HG02571 (cell line): ENCODE data around the gene NDUFS7.

Experiments
- ATAC-seq: cut with Tn5 transposase; IDR thresholded peaks from one replicate; pipeline ENCODE4 v1.9.1; 2021; ENCODE audit warnings: mild to moderate bottlenecking, moderate library complexity; ENCODE audit not compliant: unreplicated experiment

NDUFS7 gene

GRCh38 chr19:1399745-1400144 lies 16.0 kb downstream of the NDUFS7 start:
- no peak for ATAC-seq

- no peak for ATAC-seq
Observed at GRCh38 chr19:1400281-1401137, 16.8 kb downstream of the NDUFS7 start.

- no peak for ATAC-seq
Observed at GRCh38 chr19:1401138-1401888, 17.6 kb downstream of the NDUFS7 start, which contains the start of gene GAMT. Gene GAMT, minus strand, starts transcription at chr19:1401542. Its CDS starts 66 bp downstream, at chr19:1401476.

- no peak for ATAC-seq
Observed at GRCh38 chr19:1401889-1402217, 18.1 kb downstream of the NDUFS7 start.

GRCh38 chr19:1402411-1403070 lies 18.8 kb downstream of the NDUFS7 start:
- no peak for ATAC-seq

- ATAC-seq = peak; percentile 72
Observed at GRCh38 chr19:1406774-1407527, 23.2 kb downstream of the NDUFS7 start.

- ATAC-seq = peak; percentile 22
Observed at GRCh38 chr19:1407528-1408299, 24.0 kb downstream of the NDUFS7 start, which contains the start of gene DAZAP1. Gene DAZAP1, plus strand, starts transcription at chr19:1407586. Its CDS starts 188 bp downstream, at chr19:1407774.

GRCh38 chr19:1408300-1409203 lies 24.8 kb downstream of the NDUFS7 start:
- no peak for ATAC-seq

GRCh38 chr19:1409204-1410005 lies 25.7 kb downstream of the NDUFS7 start:
- ATAC-seq = no peak

- ATAC-seq = no peak
Observed at GRCh38 chr19:1410136-1410786, 26.6 kb downstream of the NDUFS7 start.

GRCh38 chr19:1410789-1411188 lies 27.1 kb downstream of the NDUFS7 start:
- ATAC-seq = no peak

- no peak for ATAC-seq
Observed at GRCh38 chr19:1411255-1412191, 27.8 kb downstream of the NDUFS7 start.

GRCh38 chr19:1412323-1412923 lies 28.7 kb downstream of the NDUFS7 start:
- ATAC-seq = no peak

- no peak for ATAC-seq
Observed at GRCh38 chr19:1412995-1413800, 29.5 kb downstream of the NDUFS7 start.
